ENCODE results near the gene DMD.

The DMD gene

DNA sequence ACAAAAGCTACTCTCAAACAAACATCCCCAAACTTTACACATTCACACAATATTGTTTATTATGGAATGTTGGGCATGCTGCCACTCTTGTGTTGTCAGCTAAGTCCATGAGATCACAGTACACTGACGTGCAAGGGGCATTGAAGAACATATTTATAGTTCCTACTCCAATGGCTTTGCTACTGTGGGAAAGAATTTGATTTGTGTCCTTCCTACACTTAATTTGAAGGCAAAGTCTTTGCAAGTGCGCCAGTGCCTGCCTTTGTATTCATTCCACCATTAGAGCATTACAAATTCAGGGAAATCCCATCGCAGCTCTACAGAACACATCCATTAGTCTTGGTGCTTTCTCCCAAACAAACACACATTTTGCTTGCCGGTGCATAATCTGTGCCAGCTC lies 2094.1 kb downstream of the DMD start:
- Histone ChIP-seq H3K9ac (no peak overlapping the region), H4K20me1 (no peaks in the 10 kb centered on the region), H3K4me3 (no peak overlapping the region), H3K4me2 (no peak overlapping the region), H3K27me3 (peaks cover 85% of the 10 kb centered on the region), H3K4me1 (no peaks in the 10 kb centered on the region), H3K9me3 (no peaks in the 10 kb centered on the region), H3K36me3 (peaks cover 18% of the 10 kb centered on the region; the same call in 1 of the 2 replicates), H3K27ac (no peak overlapping the region)
- TF ChIP-seq Cebpa-rat (IDR thresholded peaks at IDR 0.05): no peak

DNA sequence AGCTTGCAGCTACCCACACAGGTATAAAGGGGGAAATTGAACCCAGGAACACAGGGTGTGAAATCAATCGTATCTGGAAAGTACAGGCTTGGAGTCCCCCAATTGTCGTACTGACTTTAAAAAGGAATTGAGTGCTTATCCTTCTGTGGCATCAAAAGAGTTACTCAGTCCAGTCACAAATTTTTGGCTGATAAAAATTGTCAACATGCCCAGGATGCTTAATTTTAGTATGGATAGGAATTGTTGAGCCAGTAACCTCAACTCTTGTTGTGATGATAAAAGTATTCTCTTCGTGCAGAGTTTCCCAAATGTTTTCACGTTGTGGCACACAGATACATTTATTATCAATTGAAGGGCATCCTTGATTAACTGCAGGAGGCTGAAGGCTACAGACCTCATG lies 2096.0 kb downstream of the DMD start:
- H3K9me3 ChIP-seq: no peaks in the 10 kb centered on the region
- no peak overlapping the region for H3K9ac ChIP-seq
- TF ChIP-seq Cebpa-rat (IDR thresholded peaks at IDR 0.05): no peak
- H3K4me2 ChIP-seq: no peak overlapping the region
- no peak overlapping the region for H3K4me3 ChIP-seq
- no peaks in the 10 kb centered on the region for H3K4me1 ChIP-seq
- peaks cover 3% of the 10 kb centered on the region; the same call in 1 of the 2 replicates for H3K36me3 ChIP-seq
- peaks cover 76% of the 10 kb centered on the region for H3K27me3 ChIP-seq
- H3K27ac ChIP-seq: no peak overlapping the region
- no peaks in the 10 kb centered on the region for H4K20me1 ChIP-seq

DNA sequence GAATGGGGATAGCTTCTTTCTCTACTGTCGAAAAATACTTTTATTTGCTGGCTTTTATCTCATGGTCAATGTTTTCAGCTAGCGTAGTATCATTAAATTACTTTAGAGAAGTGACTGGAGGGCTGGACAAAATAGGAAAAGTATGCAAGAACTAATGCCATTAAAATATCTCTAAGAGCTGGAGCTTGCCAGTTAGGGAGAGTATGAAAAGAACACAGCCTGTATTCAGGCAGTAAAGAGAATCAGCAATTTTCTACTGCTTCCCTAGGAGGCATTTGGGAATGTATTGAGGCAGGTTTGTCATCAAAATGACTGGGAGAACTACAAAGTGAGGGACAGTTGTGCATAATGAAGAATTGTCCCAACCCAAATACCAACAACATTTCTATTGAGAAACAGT lies 2096.5 kb downstream of the DMD start:
- H3K9ac ChIP-seq: no peak overlapping the region

DNA sequence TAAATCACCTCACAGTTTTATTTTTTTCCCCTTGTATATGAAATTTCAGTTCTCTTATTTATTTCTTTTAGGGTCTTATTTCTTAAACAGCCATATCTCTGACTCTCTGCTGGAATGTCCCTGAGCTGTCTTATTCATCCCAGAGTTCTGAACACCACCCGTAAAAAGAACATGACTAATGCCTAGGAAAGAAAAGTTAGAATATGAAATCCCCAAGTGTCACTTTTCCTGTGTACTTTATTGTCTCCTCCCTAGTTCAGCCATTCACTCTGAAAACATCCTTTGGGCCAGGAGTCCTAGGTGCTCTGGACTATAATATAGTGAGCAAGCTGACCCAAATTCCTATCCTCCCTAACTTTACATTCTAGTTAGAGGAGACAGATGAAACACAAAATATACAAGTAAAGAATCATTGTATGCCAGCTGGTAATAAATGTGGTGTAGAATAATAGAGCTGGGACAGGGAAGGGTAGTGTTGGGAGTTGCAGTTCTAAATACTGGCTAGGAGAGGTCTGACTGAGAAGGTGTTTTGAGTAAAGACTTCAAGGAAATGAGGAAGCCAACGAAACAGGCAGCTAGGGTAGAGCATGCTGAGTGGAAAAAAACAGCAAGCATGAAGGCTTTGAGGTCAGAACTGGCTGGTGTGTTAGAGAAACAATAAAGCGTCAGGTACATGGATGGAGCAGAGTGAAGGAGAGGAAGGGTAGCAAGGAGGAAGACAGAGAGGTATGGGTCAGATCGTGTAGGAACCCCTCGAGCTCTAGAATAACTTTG lies 2098.9 kb downstream of the DMD start:
- no peak overlapping the region for H3K27ac ChIP-seq
- no peaks in the 10 kb centered on the region for H3K36me3 ChIP-seq
- H4K20me1 ChIP-seq: no peaks in the 10 kb centered on the region
- H3K4me1 ChIP-seq: no peaks in the 10 kb centered on the region
- no peak for TF ChIP-seq Cebpa-rat (IDR thresholded peaks at IDR 0.05)
- H3K4me3 ChIP-seq: no peak overlapping the region
- H3K9me3 ChIP-seq: 0 out of 2 replicates have a peak, but pooled peaks cover 4% of the 10 kb centered on the region
- no peak overlapping the region for H3K9ac ChIP-seq
- peaks cover 49% of the 10 kb centered on the region for H3K27me3 ChIP-seq
- no peak overlapping the region for H3K4me2 ChIP-seq

More for the DNA sequence above, 2096.5 kb downstream of the DMD start:
- Histone ChIP-seq H3K9me3 (no peaks in the 10 kb centered on the region), H3K27me3 (peaks cover 70% of the 10 kb centered on the region), H3K4me2 (no peak overlapping the region), H3K27ac (no peak overlapping the region), H4K20me1 (no peaks in the 10 kb centered on the region), H3K36me3 (peaks cover 3% of the 10 kb centered on the region; the same call in 1 of the 2 replicates), H3K4me3 (no peak overlapping the region), H3K4me1 (no peaks in the 10 kb centered on the region)
- TF ChIP-seq Cebpa-rat (IDR thresholded peaks at IDR 0.05): no peak

- 0 out of 2 replicates have a peak, but pooled peaks cover 6% of the 10 kb centered on the region for H3K9me3 ChIP-seq
- H4K20me1 ChIP-seq: no peaks in the 10 kb centered on the region
- peaks cover 41% of the 10 kb centered on the region for H3K27me3 ChIP-seq
- no peak overlapping the region for H3K4me3 ChIP-seq
- no peak for TF ChIP-seq Cebpa-rat (IDR thresholded peaks at IDR 0.05)
- H3K27ac ChIP-seq: no peak overlapping the region
- H3K36me3 ChIP-seq: no peaks in the 10 kb centered on the region
- no peaks in the 10 kb centered on the region for H3K4me1 ChIP-seq
- no peak overlapping the region for H3K9ac ChIP-seq
- no peak overlapping the region for H3K4me2 ChIP-seq
Measured at GRCh38 chrX:31110657-31111056, 2100.7 kb downstream of the DMD start.

DNA sequence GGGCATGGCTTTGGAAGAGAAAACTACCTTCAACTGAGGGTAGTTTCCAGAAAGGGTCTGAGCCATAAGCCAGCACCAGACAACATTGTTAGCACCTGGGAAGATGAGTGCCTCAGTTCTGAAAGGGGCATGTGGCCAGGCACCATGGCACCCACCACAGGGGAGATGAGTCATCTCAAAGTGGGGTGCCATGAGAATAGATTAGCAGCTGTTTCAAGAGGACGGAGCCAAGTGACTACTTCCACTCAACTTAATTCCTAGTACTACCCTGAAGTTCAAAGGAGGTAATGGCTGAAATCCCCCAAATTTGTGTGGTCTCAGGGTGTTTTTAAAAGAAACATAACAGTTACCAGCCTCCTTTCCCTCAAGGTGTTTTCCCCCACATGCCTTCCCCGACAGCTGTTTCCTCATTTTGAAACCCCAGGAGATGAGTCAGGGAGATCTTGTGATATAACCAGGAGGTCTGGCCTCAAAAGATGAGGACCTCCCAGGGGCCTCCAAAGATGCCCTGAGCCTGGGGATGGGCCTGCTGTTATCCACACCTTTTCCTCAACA lies 2111.7 kb downstream of the DMD start:
- Histone ChIP-seq H3K36me3 (no peaks in the 10 kb centered on the region), H3K27ac (no peak overlapping the region), H3K27me3 (peaks cover 22% of the 10 kb centered on the region), H3K9ac (no peak overlapping the region), H3K4me2 (peak overlapping the region; percentile 46), H4K20me1 (no peaks in the 10 kb centered on the region), H3K4me1 (peaks cover 12% of the 10 kb centered on the region; the same call in 1 of the 2 replicates), H3K9me3 (no peaks in the 10 kb centered on the region), H3K4me3 (no peak overlapping the region)
- no peak for TF ChIP-seq Cebpa-rat (IDR thresholded peaks at IDR 0.05)

DNA sequence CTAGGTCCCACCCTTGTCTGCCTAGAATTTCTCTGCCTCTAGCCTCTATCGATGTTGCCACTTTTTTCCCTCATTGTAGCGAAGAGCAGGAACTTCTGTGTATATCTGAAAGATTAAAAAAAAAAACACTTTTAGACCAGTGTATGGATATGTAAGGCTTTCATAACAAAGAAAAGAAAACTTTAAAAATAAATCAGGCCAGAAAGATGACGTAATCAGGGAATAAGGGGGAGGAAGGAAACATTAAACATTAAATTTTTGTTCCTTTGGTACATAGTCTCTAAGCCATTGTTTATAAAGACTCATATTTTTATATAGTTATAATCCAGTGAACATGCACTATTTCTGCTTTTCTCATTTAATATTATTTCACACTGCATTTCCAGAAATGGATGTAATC lies 2113.3 kb downstream of the DMD start:
- Histone ChIP-seq H3K9ac (no peak overlapping the region), H3K36me3 (no peaks in the 10 kb centered on the region), H3K4me1 (peaks cover 12% of the 10 kb centered on the region; the same call in 1 of the 2 replicates), H3K27ac (no peak overlapping the region), H3K4me2 (no peak overlapping the region), H3K27me3 (peaks cover 29% of the 10 kb centered on the region), H3K9me3 (no peaks in the 10 kb centered on the region), H3K4me3 (no peak overlapping the region), H4K20me1 (no peaks in the 10 kb centered on the region)
- no peak for TF ChIP-seq Cebpa-rat (IDR thresholded peaks at IDR 0.05)

- H3K36me3 ChIP-seq: no peaks in the 10 kb centered on the region
- no peaks in the 10 kb centered on the region for H3K4me1 ChIP-seq
- H3K4me2 ChIP-seq: no peak overlapping the region
- no peaks in the 10 kb centered on the region for H4K20me1 ChIP-seq
- no peak overlapping the region for H3K4me3 ChIP-seq
- no peak overlapping the region for H3K27ac ChIP-seq
- no peaks in the 10 kb centered on the region for H3K9me3 ChIP-seq
- H3K9ac ChIP-seq: no peak overlapping the region
- no peak for TF ChIP-seq Cebpa-rat (IDR thresholded peaks at IDR 0.05)
- peaks cover 12% of the 10 kb centered on the region; the same call in 1 of the 2 replicates for H3K27me3 ChIP-seq
Measured at GRCh38 chrX:31093639-31093975, 2117.7 kb downstream of the DMD start.

GRCh38 chrX:31092970-31093638 lies 2118.2 kb downstream of the DMD start:
- H4K20me1 ChIP-seq: no peaks in the 10 kb centered on the region
- no peak overlapping the region for H3K27ac ChIP-seq
- TF ChIP-seq Cebpa-rat (IDR thresholded peaks at IDR 0.05): no peak

DNA sequence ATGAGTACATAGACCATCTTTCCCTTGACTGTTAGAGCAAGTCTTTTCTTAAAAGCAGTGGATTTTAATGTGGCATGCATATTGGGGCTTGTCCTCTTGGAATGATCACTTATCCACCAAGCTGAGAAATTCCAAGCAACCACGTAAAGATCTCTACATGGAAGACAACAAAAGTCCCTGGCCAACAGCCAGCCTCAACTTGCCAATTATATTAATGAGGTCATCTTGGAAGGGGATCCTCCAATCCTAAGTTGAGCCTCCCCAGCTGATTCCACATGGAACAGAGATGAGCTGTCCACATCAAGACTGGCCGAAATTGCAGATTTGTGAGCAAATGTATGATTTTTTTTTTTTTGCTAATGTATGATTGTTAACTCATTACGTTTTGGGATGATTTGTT lies 2118.9 kb downstream of the DMD start:
- Histone ChIP-seq H3K27ac (no peak overlapping the region), H4K20me1 (no peaks in the 10 kb centered on the region), H3K4me3 (no peak overlapping the region), H3K27me3 (peaks cover 12% of the 10 kb centered on the region; the same call in 1 of the 2 replicates), H3K36me3 (no peaks in the 10 kb centered on the region), H3K4me2 (no peak overlapping the region), H3K4me1 (no peaks in the 10 kb centered on the region), H3K9ac (no peak overlapping the region), H3K9me3 (no peaks in the 10 kb centered on the region)
- TF ChIP-seq Cebpa-rat (IDR thresholded peaks at IDR 0.05): no peak

More at GRCh38 chrX:31092970-31093638, 2118.2 kb downstream of the DMD start:
- Histone ChIP-seq H3K4me3 (no peak overlapping the region), H3K4me2 (no peak overlapping the region), H3K27me3 (peaks cover 12% of the 10 kb centered on the region; the same call in 1 of the 2 replicates), H3K36me3 (no peaks in the 10 kb centered on the region), H3K4me1 (no peaks in the 10 kb centered on the region), H3K9me3 (no peaks in the 10 kb centered on the region), H3K9ac (no peak overlapping the region)
